GM21515 (cell line): ENCODE data around the gene CTRB2.

ENCODE experiments used
- ATAC-seq: cut with Tn5 transposase; IDR thresholded peaks from one replicate; pipeline ENCODE4 v1.9.1; 2021; ENCODE audit not compliant: unreplicated experiment

CTRB2 gene

GRCh38 chr16:75179208-75179607 lies 27.8 kb downstream of the CTRB2 start:
- ATAC-seq, result no peak

- no peak for ATAC-seq
These were observed 30.0 kb downstream of the CTRB2 start for GRCh38 chr16:75176926-75177325.

- ATAC-seq, result no peak
These were observed 31.9 kb downstream of the CTRB2 start for GRCh38 chr16:75175074-75175473.

- ATAC-seq, result no peak
These were observed 34.4 kb downstream of the CTRB2 start for GRCh38 chr16:75172578-75172977.

GRCh38 chr16:75169899-75170405 lies 37.0 kb downstream of the CTRB2 start:
- ATAC-seq, result no peak

GRCh38 chr16:75160386-75160785 lies 46.6 kb downstream of the CTRB2 start:
- ATAC-seq, result no peak
